Adrenal gland (tissue), 12 donors: ENCODE measurements around the gene PANX3. TPM values are rescaled to one million over a fixed set of nuclear protein-coding genes. Genes with fewer than 3 reads are reported as not detected.

ENCODE experiments used
- DNase-seq, 7 donors: peaks; one replicate each; pipeline ENCODE4 v3.0.0-alpha.2; 2019 to 2020
- H3K27ac ChIP-seq, 5 donors: fragments of 200-600 bp; sonication (generic) in 4 of 5; 1 replicate in 3 of 5; 2 replicates in 2 of 5; pipeline versions ENCODE4 v1.5.1 to v1.8.0; 2016 to 2020; ENCODE audit warnings: mild to moderate bottlenecking in 1 of 5
- H3K27me3 ChIP-seq: fragments of 200-600 bp; 2 replicates; pipeline ENCODE4 v1.8.0; 2021
- H3K36me3 ChIP-seq, 2 donors: fragments of 200-600 bp; replicated peaks in 1 of 2; 1 replicate in 1 of 2; 2 replicates in 1 of 2; pipeline versions ENCODE4 v1.5.1 to v1.8.0; 2018 to 2022
- H3K4me1 ChIP-seq, 2 donors: fragments of 200-600 bp; replicated peaks in 1 of 2; 1 replicate in 1 of 2; 2 replicates in 1 of 2; pipeline versions ENCODE4 v1.5.1 to v1.8.0; 2018 to 2021
- H3K4me3 ChIP-seq, 4 donors: fragments of 200-600 bp; sonication (generic) in 3 of 4; one replicate each; pipeline ENCODE4 v1.5.1; 2016 to 2018
- H3K9me3 ChIP-seq, 3 donors: fragments of 200-600 bp; sonication (generic) in 1 of 3; replicated peaks in 1 of 3; 1 replicate in 2 of 3; 2 replicates in 1 of 3; pipeline versions ENCODE4 v1.5.1 to v1.8.0; 2016 to 2021
- CTCF ChIP-seq, 6 experiments: fragments of 450-650 bp in 4 of 6; fragments of 200-600 bp in 2 of 6; sonication (generic) in 1 of 6; IDR thresholded peaks; 1 replicate in 5 of 6; 2 replicates in 1 of 6; pipeline versions ENCODE4 v1.5.1 to v1.8.0; 2016 to 2021; ENCODE audit warnings: antibody characterized with exemption in 6 of 6, mild to moderate bottlenecking in 2 of 6, moderate library complexity in 1 of 6
- POLR2A ChIP-seq, 2 donors: fragments of 450-650 bp; IDR thresholded peaks; one replicate each; pipeline ENCODE4 v1.6.1; 2017; ENCODE audit warnings: antibody characterized with exemption in 2 of 2, mild to moderate bottlenecking in 2 of 2, moderate library complexity in 1 of 2
- WGBS, 4 donors: extraction: QIAGEN DNeasy Blood & Tissue Kit in 2 of 4; methylation state at CpG; one replicate each; pipeline versions ENCODE4 v1.1.5 to v1.1.7; 2013 to 2017; 5-methylcytosine and 5-hydroxymethylcytosine counted together
- intact Hi-C, 2 donors: fragments of 100-400 bp; cut with DNase I; formaldehyde crosslinking; loops; one replicate each; pipeline versions ENCODE4 v1.14.1 to v1.15.0; 2022 to 2023
- polyA plus RNA-seq, 3 donors: library from polyadenylated mRNA; stranded (reverse); fragments of 200-250 nt in 2 of 3; fragments of 350-450 nt in 1 of 3; fragmentation: Illumina TruSeq in 1 of 3; extraction: RNeasy Lipid Tissue Mini Kit (QIAGEN cat#74804) in 1 of 3; gene quantifications; one replicate each; pipeline ENCODE4 v1.2.3, GENCODE V29; 2013 to 2014
- total RNA-seq, 9 donors: library from RNA; depleted of rRNA in 4 of 9; stranded (reverse); fragments of >200 nt in 4 of 9; fragments of 120-200 nt in 1 of 9; fragmentation: NEBNext Ultra II Directional in 1 of 9; extraction: Animal tissue kit (Norgen Biotek cat#: 25700) in 1 of 9; gene quantifications; one replicate each; pipeline versions ENCODE4 v1.1.0 to v1.2.4, GENCODE V29; 2013 to 2023
- donor health status: healthy with polysubstance abuse.
- donor health status: Bipolar disorder and iron deficiency.
- donor health status: DM: yes; HTN: yes; CAD: no.
- donor health status: DM: no; HTN: no; CAD: no.
- donor health status: DM: no; HTN: no; CAD: no.
- donor health status: DM: yes; HTN: yes; CAD: no.

Gene PANX3
- total and polyA plus RNA-seq, 12 donors, result not detected

- Histone ChIP-seq H3K27ac (no peak overlapping the region), H3K9me3 (no peaks in the 10 kb centered on the region), H3K36me3 (no peaks in the 10 kb centered on the region), H3K4me3 (no peak overlapping the region), H3K27me3 (no peaks in the 10 kb centered on the region), H3K4me1 (no peaks in the 10 kb centered on the region)
- 90 to 96% (median 95%) methylated on average over 1 of the region's 1 CpG for WGBS, 4 donors
- intact Hi-C loops, result no loop called here
- DNase-seq, result no peak
- TF ChIP-seq POLR2A (IDR thresholded peaks at IDR 0.05), result no peak
Observed at GRCh38 chr11:124658986-124659385, 47.8 kb downstream of the PANX3 start.

- H3K4me3 ChIP-seq, result no peak overlapping the region
- H3K36me3 ChIP-seq, result no peaks in the 10 kb centered on the region
- H3K9me3 ChIP-seq, result no peaks in the 10 kb centered on the region
- TF ChIP-seq CTCF (IDR thresholded peaks at IDR 0.05), result no peak
- TF ChIP-seq POLR2A (IDR thresholded peaks at IDR 0.05), result no peak
- intact Hi-C loops, result no loop called here
- no peaks in the 10 kb centered on the region for H3K4me1 ChIP-seq
- no peak for DNase-seq
- no peaks in the 10 kb centered on the region for H3K27me3 ChIP-seq
- no peak overlapping the region for H3K27ac ChIP-seq
Observed at GRCh38 chr11:124661553-124661952, 50.3 kb downstream of the PANX3 start.

- no peaks in the 10 kb centered on the region for H3K4me1 ChIP-seq
- no peaks in the 10 kb centered on the region for H3K9me3 ChIP-seq
- H3K4me3 ChIP-seq, result no peak overlapping the region
- no peak for TF ChIP-seq POLR2A (IDR thresholded peaks at IDR 0.05)
- no peak for TF ChIP-seq CTCF (IDR thresholded peaks at IDR 0.05)
- 70 to 80% (median 78%) methylated on average over 4 of the region's 4 CpGs for WGBS, 4 donors
- H3K27ac ChIP-seq, result no peak overlapping the region
- DNase-seq, result no peak
- no peaks in the 10 kb centered on the region for H3K36me3 ChIP-seq
- intact Hi-C loops, result no loop called here
- H3K27me3 ChIP-seq, result no peaks in the 10 kb centered on the region
Observed at GRCh38 chr11:124662106-124662505, 50.9 kb downstream of the PANX3 start.

GRCh38 chr11:124663861-124664260, 52.6 kb downstream of the PANX3 start:
- intact Hi-C loops, result no loop called here
- Histone ChIP-seq H3K4me3 (no peak overlapping the region), H3K27ac (no peak overlapping the region), H3K4me1 (no peaks in the 10 kb centered on the region), H3K9me3 (no peaks in the 10 kb centered on the region), H3K27me3 (no peaks in the 10 kb centered on the region), H3K36me3 (no peaks in the 10 kb centered on the region)
- no peak for TF ChIP-seq POLR2A (IDR thresholded peaks at IDR 0.05)
- TF ChIP-seq CTCF (IDR thresholded peaks at IDR 0.05), result no peak
- 83 to 95% (median 87%) methylated on average over 2 of the region's 2 CpGs for WGBS, 4 donors
- DNase-seq, result no peak

GRCh38 chr11:124667601-124668000, 56.4 kb downstream of the PANX3 start:
- intact Hi-C loops, result no loop called here
- H3K4me1 ChIP-seq, result peaks cover 0 to 3% of the 10 kb centered on the region in 2 donors
- no peak overlapping the region for H3K4me3 ChIP-seq
- H3K27ac ChIP-seq, result no peak overlapping the region
- WGBS, 4 donors, result 88 to 98% (median 93%) methylated on average over 3 of the region's 3 CpGs
- TF ChIP-seq POLR2A (IDR thresholded peaks at IDR 0.05) (no peak), CTCF (IDR thresholded peaks at IDR 0.05) (no peak)
- H3K27me3 ChIP-seq, result no peaks in the 10 kb centered on the region
- H3K9me3 ChIP-seq, result no peaks in the 10 kb centered on the region
- no peak for DNase-seq
- no peaks in the 10 kb centered on the region for H3K36me3 ChIP-seq
